Hair follicle dermal papilla cell (primary cell): Measurements from ENCODE around the gene DCDC2B. TPM values are rescaled to one million over a fixed set of nuclear protein-coding genes. Genes with fewer than 3 reads are reported as not detected.

Source experiments
- total RNA-seq: library from RNA; depleted of rRNA; stranded (reverse); fragments of >200 nt; gene quantifications from 2 replicates; pipeline ENCODE4 v1.2.3, GENCODE V29; 2012

DCDC2B gene
- total RNA-seq, result not detected in 2 replicates

DNA sequence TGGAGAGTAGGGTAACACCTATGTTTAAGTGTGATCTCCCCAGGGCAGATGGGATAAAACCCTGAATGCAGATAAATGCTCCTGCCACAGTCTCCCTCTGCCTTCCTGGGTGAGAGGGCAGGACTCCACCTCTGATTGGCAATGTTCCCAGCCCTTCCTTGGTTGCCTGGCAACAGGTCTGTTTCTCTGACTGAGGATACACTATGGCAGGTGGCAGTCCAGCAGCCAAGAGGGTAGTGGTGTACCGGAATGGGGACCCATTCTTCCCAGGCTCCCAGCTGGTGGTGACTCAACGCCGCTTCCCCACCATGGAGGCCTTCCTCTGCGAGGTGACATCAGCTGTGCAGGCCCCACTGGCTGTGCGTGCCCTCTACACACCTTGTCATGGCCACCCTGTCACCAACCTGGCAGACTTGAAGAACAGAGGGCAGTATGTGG is at the start of gene DCDC2B:
Gene DCDC2B (plus strand): TSS at position 199 of the 438 bp plus-strand sequence. CDS start 5 bp downstream, at position 204.

DNA sequence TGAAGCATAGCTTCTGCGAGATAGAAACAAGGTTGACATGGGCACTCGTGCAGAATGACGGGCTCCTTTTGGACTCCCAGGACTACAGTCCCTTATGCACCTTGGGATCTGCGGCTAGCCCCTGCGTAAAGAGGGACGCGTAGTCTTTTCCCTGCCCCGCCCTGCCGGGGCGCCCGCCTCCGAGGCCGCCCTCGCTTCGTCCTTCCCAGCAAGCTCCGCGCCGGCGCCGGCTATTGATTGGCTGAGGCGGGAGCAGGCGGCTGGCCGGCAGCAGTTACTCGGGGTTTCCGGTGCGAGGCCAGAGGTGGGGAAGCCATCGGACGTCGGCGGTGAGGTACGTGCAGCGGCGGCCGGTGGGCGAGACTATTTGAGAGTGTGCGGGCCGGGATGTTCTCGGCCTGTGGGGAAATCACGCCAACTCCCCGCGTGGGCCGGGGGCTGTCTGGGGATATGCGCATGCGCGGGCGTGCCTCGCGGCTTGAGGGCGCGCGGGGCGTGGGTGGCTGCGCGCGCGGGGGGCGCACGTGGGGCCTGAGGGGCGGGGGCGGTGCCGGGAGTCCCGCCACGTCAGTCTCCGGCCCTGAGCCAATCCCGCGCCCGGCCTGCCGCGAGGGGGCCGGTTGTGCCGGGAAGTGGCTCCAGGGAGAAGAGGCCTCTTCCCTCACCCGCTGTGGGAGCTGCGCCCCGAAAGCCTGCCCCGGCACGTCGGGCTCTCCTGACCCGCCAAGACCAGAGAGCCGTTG is 29.3 kb upstream of the DCDC2B start, which contains the start of gene TXLNA:
Gene TXLNA (plus strand): TSS at position 233 of the 743 bp plus-strand sequence. CDS start 671 bp downstream, outside the sequence.

DNA sequence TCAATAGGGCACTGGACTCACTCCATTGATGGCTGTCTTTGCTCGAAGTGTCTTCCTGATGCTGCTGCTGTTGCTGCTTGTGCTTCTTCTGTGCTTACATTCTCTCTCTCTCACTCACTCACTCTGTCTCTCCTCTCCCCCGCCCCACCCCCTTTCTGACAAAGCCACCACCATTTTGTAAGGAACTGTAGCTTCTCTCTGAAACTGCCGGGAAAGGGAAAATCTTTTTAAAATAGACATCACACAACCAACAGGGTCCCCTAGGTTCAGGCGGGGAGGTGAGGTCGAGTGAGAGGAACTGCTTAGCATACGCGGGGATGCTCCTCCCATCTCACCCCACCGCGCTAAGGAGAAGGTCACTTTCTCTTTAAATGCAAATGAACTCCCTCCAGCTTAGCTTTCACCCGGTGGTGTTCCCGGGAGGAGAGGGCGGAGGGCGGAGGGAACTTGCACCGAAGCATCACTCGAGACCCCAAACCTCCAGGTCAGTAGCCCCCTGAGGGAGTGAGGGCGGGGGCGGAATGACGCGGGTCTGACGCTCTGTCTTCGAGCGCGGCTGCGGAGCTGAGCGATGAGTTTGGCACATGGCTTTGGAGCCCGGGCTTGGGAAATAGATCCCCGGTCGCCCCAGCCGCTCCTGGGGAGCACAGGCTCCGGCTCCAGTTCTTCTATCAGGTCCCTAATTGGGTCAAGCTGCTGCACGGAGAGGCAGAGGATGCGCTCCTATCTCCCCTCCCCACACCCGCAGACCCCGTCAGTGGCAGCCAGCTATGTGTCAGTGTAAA is 8.5 kb upstream of the DCDC2B start, which contains the start of gene CCDC28B:
Gene CCDC28B (plus strand): TSS at position 370 of the 785 bp plus-strand sequence. CDS start 1,341 bp downstream, outside the sequence.

DNA sequence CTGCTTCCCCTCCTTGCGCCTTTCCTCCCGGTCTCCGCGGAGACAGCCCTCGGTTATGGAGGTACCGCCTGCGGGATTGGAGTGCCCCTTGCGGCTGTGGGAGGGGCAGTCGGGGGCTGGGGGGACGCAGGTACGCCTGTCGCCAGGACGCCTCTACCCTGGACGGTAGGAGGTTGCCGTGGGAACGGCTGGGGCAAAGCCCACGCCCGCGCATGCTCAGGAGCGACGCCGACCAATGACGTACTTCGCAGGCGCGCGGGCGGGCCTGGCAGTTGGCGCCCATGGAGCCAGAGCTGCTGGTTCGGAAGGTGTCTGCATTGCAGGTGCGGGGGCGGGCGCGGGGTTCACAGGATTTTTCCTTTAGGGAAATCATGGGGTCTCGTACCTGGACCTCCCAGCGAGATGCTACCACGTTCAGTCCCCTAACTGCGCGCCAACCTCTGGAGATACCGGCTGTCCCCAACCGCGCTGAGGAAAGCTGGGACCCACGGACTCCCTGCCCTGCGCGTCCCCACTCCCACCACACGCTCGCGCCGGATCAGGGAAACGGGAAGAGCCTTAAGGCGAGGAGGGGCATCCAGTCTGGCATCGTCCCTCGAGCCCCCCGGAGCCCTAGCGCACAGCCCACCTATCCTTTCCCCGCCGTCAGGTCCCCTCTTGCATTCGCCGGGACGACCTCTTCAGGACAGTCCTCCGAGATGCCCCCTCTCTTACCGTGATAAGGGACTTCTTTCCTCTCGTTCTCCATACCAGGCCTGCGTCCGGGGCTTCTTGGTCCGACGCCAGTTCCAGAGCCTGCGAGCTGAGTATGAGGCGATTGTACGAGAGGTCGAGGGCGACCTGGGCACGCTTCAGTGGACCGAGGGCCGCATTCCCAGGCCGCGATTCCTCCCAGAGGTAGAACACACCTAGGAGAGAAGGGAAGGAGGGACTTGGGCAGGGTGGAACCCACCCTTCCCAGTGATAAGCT is 3.2 kb upstream of the DCDC2B start, which contains the start of gene IQCC:
Gene IQCC (plus strand): TSS at position 271 of the 970 bp plus-strand sequence. CDS start 11 bp downstream, at position 282.

DNA sequence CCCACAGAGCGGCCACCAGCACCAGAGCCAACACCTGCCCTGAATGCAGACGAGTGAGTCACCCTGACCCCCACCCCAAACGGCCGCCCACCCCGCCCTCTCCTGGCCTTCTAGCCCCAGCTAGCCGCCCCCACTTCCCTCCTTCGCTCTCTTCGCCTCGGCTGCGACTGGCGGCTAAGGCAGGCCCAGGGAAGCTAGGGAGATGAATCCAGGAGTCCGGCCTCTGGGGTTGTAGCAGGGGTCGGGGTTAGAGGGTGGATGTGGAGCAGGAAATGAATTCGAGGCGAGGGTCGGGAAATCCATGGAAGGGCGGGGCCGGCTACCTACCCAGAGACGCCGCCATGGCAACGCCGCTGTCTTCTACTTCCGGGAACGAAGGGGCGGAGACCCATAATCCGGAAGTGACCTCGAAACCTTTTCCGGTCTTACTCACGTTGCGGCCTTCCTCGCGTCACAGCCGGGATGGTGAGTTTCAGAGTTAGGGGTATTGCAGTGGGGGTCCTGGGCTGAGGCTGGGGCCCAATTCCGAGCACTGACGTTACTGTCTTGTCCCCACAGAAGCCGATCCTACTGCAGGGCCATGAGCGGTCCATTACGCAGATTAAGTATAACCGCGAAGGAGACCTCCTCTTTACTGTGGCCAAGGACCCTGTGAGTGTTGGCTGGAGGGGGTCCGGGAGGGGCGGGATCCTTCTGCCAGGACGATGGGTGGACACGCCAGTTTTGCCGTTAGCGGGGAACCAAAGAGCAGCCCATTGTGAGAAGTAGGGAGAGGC is 13.3 kb downstream of the DCDC2B start, which contains the start of the genes EIF3I and TMEM234:
Gene EIF3I (plus strand): TSS at position 428 of the 776 bp plus-strand sequence. CDS start 35 bp downstream, at position 463.
Gene TMEM234 (minus strand): TSS at position 374 of the 776 bp plus-strand sequence. CDS start 31 bp downstream, at position 343.

DNA sequence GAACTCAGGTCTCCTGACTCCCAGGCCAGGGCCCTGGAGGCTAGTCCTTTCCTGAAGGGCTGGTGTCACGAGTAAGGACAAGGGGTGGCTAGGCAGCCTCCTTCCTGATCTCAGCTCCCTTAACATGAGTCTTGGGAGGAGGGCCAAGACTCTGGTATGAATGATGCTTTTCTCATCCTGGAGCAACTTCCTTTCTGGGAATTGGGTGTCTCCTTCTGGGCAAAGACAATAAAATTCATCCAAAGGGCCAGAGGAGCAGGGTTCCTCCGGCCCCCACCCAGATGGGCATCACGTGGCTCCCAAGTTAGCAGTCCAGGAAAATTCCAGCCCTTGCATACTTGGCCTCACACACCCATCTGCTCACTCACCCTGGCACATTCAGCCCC is 38.0 kb downstream of the DCDC2B start, which contains the start of gene FAM167B:
Gene FAM167B (plus strand): TSS at position 335 of the 386 bp plus-strand sequence. CDS start 200 bp downstream, outside the sequence.

DNA sequence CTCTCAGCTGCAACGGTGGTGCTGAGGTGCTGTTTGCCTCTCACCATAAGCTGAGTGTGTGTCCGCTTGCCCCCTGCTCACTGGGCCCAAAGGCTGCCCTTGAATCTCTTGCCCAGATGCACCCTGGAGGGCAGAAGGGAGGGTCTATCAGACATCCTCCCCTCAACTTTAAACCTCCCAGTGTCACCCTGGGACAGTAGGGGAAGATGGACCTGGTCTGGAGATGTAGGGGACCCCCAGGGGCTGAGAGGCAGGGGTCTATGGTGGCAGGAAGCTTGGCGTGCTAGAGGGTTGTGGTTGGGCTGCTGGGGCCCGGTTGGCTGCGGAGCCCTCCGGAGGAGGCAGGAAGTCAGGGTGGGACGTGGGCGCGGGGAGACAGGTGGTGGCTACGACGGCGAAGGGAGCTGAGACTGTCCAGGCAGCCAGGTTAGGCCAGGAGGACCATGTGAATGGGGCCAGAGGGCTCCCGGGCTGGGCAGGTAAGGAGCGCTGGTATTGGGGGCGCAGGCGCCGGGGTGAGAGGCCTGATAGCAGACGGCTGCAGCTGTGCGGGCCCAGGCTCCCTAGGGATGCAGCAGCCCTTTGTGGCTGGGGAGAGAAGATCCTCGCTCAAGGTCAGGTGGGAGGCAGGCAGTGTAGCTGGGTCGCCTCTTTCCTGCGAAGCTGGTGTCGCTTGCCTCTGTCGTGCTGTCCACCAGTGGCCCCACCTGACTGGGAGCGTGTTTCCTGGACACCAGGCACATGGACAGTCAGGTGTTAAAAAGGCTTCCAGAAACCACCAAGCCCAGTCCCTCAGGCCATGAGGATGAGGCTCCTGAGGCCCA is 42.2 kb downstream of the DCDC2B start, which contains the start of gene LCK:
Gene LCK (plus strand): TSS at position 373 of the 824 bp plus-strand sequence. CDS start 23,065 bp downstream, outside the sequence.

Other genes with a start within 250 kb of the DCDC2B start
- gene KHDRBS1, start 195.2 kb upstream of the DCDC2B start, total RNA-seq, result 43.3 and 45.2 TPM in 2 replicates
- 5.7 and 8.1 TPM in 2 replicates for gene TMEM39B, start 136.2 kb upstream of the DCDC2B start, total RNA-seq
- 66.7 and 73.7 TPM in 2 replicates for gene KPNA6, start 101.0 kb upstream of the DCDC2B start, total RNA-seq
- 151 and 160 TPM in 2 replicates for gene TXLNA, start 29.4 kb upstream of the DCDC2B start, total RNA-seq
- 10.1 and 11.8 TPM in 2 replicates for gene CCDC28B, start 8.5 kb upstream of the DCDC2B start, total RNA-seq
- gene IQCC, start 3.4 kb upstream of the DCDC2B start, total RNA-seq, result 0.97 and 1.1 TPM in 2 replicates
- 18.8 and 23.9 TPM in 2 replicates for gene TMEM234, start 13.3 kb downstream of the DCDC2B start, total RNA-seq
- 228 and 249 TPM in 2 replicates for gene EIF3I, start 13.3 kb downstream of the DCDC2B start, total RNA-seq
- 2.4 and 2.7 TPM in 2 replicates for gene FAM167B, start 38.1 kb downstream of the DCDC2B start, total RNA-seq
- not detected in 2 replicates for gene LCK, start 42.2 kb downstream of the DCDC2B start, total RNA-seq
- gene HDAC1, start 83.0 kb downstream of the DCDC2B start, total RNA-seq, result 66.5 and 73.0 TPM in 2 replicates
- gene MARCKSL1, start 127.1 kb downstream of the DCDC2B start, total RNA-seq, result 2.2 and 4.5 TPM in 2 replicates
- gene FAM229A, start 153.4 kb downstream of the DCDC2B start, total RNA-seq, result 1.2 and 2.4 TPM in 2 replicates
- gene TSSK3, start 153.4 kb downstream of the DCDC2B start, total RNA-seq, result 0.61 and 1.6 TPM in 2 replicates
- 70.4 and 79.3 TPM in 2 replicates for gene BSDC1, start 185.4 kb downstream of the DCDC2B start, total RNA-seq